Natural killer cell treated with Interleukin-12 subunit alpha and Interleukin-12 subunit beta and Interleukin-15 and Interleukin-18, amount 100 ng/mL, for 72 hours (primary cell): ENCODE measurements around the gene SYNDIG1L. TPM values are rescaled to one million over a fixed set of nuclear protein-coding genes. Genes with fewer than 3 reads are reported as not detected.
A peak's percentile ranks its signal among the peaks of the same experiment; 100 is the strongest.

Experiments
- ATAC-seq, 2 donors: fragments of 150-1000 bp; cut with Tn5 transposase in 1 of 2; sonication (Bioruptor Pico), chemical (Tn5 transposase) in 1 of 2; 2 replicates each; pipeline ENCODE4 v1.10.0; 2021
- DNase-seq: peaks from one replicate; pipeline ENCODE4 v3.0.0; 2022; ENCODE audit warnings: low spot score
- H3K27ac Mint-ChIP-seq, 2 donors: 1 replicate in 1 of 2; 2 replicates in 1 of 2; pipeline ENCODE4 v1.8.0; 2022; ENCODE audit warnings: mixed read lengths in 2 of 2, mild to moderate bottlenecking in 1 of 2, moderate library complexity in 1 of 2
- H3K27me3 Mint-ChIP-seq, 2 donors: 1 replicate in 1 of 2; 2 replicates in 1 of 2; pipeline ENCODE4 v1.8.0; 2022; ENCODE audit warnings: mixed read lengths in 2 of 2
- H3K36me3 Mint-ChIP-seq: one replicate; pipeline ENCODE4 v1.8.0; 2022; ENCODE audit warnings: mixed read lengths
- H3K4me1 Mint-ChIP-seq, 2 donors: 1 replicate in 1 of 2; 2 replicates in 1 of 2; pipeline ENCODE4 v1.8.0; 2022; ENCODE audit warnings: low read depth in 2 of 2, mixed read lengths in 2 of 2, mild to moderate bottlenecking in 1 of 2
- H3K4me3 Mint-ChIP-seq: one replicate; pipeline ENCODE4 v1.8.0; 2022; ENCODE audit warnings: mixed read lengths
- H3K9me3 Mint-ChIP-seq: 2 replicates; pipeline ENCODE4 v1.8.0; 2022; ENCODE audit warnings: mixed read lengths
- total RNA-seq, 2 donors: library from RNA; stranded (reverse); gene quantifications; one replicate each; pipeline ENCODE4 v1.2.3, GENCODE V29; 2022

Gene SYNDIG1L
- total RNA-seq, 2 donors from 2014 or later: not detected

GRCh38 chr14:74407021-74407800 is 18.8 kb downstream of the SYNDIG1L start:
- H3K27ac Mint-ChIP-seq: no peak overlapping the region
- DNase-seq (no peak), ATAC-seq (no peak)
- H3K4me1 Mint-ChIP-seq: peaks cover 0 to 7% of the 10 kb centered on the region in 2 donors
- no peak overlapping the region for H3K4me3 Mint-ChIP-seq
- peaks cover 0 to 2% of the 10 kb centered on the region in 2 donors for H3K27me3 Mint-ChIP-seq
- no peaks in the 10 kb centered on the region for H3K9me3 Mint-ChIP-seq
- no peaks in the 10 kb centered on the region for H3K36me3 Mint-ChIP-seq

GRCh38 chr14:74405663-74406062 is 20.3 kb downstream of the SYNDIG1L start:
- Mint-ChIP-seq H3K4me1 (peaks cover 9 to 17% of the 10 kb centered on the region in 2 donors), H3K36me3 (no peaks in the 10 kb centered on the region), H3K27me3 (peaks cover 0 to 2% of the 10 kb centered on the region in 2 donors), H3K4me3 (no peak overlapping the region), H3K27ac (no peak overlapping the region), H3K9me3 (no peaks in the 10 kb centered on the region)
- no peak for DNase-seq
- ATAC-seq: no peak

GRCh38 chr14:74404435-74404834 is 21.6 kb downstream of the SYNDIG1L start:
- H3K27ac Mint-ChIP-seq: no peak overlapping the region

GRCh38 chr14:74403619-74404417 is 22.2 kb downstream of the SYNDIG1L start:
- Mint-ChIP-seq H3K27ac (no peak overlapping the region), H3K27me3 (peaks cover 0 to 7% of the 10 kb centered on the region in 2 donors), H3K9me3 (no peaks in the 10 kb centered on the region), H3K4me3 (no peak overlapping the region), H3K36me3 (no peaks in the 10 kb centered on the region), H3K4me1 (peaks cover 9 to 23% of the 10 kb centered on the region in 2 donors)
- ATAC-seq: no peak
- no peak for DNase-seq

More at GRCh38 chr14:74404435-74404834, 21.6 kb downstream of the SYNDIG1L start:
- Mint-ChIP-seq H3K27me3 (peaks cover 0 to 7% of the 10 kb centered on the region in 2 donors), H3K4me1 (peaks cover 9 to 23% of the 10 kb centered on the region in 2 donors), H3K9me3 (no peaks in the 10 kb centered on the region), H3K36me3 (no peaks in the 10 kb centered on the region), H3K4me3 (no peak overlapping the region)
- ATAC-seq (no peak), DNase-seq (no peak)

GRCh38 chr14:74402401-74403251 is 23.4 kb downstream of the SYNDIG1L start:
- DNase-seq: no peak
- peak overlapping the region; percentile 41 for H3K4me3 Mint-ChIP-seq
- no peak for ATAC-seq

GRCh38 chr14:74401504-74402241 is 24.3 kb downstream of the SYNDIG1L start:
- H3K4me3 Mint-ChIP-seq: peak overlapping the region; percentile 72
- peak overlapping the region; percentile 67 to 79 for H3K27ac Mint-ChIP-seq
- peak; percentile 88 to 89 for ATAC-seq
- peaks cover 0 to 14% of the 10 kb centered on the region in 2 donors for H3K27me3 Mint-ChIP-seq
- no peaks in the 10 kb centered on the region for H3K9me3 Mint-ChIP-seq
- peak; percentile 68 for DNase-seq
- peaks cover 9 to 23% of the 10 kb centered on the region in 2 donors for H3K4me1 Mint-ChIP-seq
- H3K36me3 Mint-ChIP-seq: no peaks in the 10 kb centered on the region

More at GRCh38 chr14:74402401-74403251, 23.4 kb downstream of the SYNDIG1L start:
- Mint-ChIP-seq H3K36me3 (no peaks in the 10 kb centered on the region), H3K4me1 (peaks cover 9 to 23% of the 10 kb centered on the region in 2 donors), H3K27me3 (peaks cover 0 to 10% of the 10 kb centered on the region in 2 donors), H3K27ac (peak overlapping the region in 1 of 2 donors; percentile 67), H3K9me3 (no peaks in the 10 kb centered on the region)

- Mint-ChIP-seq H3K27ac (peak overlapping the region; percentile 67 to 79), H3K4me1 (peaks cover 9 to 23% of the 10 kb centered on the region in 2 donors), H3K27me3 (peaks cover 0 to 17% of the 10 kb centered on the region in 2 donors), H3K4me3 (peak overlapping the region; percentile 72), H3K36me3 (no peaks in the 10 kb centered on the region), H3K9me3 (no peaks in the 10 kb centered on the region)
- DNase-seq (no peak), ATAC-seq (peak in 1 of 2 donors; percentile 16)
Observed at GRCh38 chr14:74400919-74401503, 25.0 kb downstream of the SYNDIG1L start.

GRCh38 chr14:74400031-74400685 is 25.9 kb downstream of the SYNDIG1L start:
- no peaks in the 10 kb centered on the region for H3K36me3 Mint-ChIP-seq
- H3K27ac Mint-ChIP-seq: peak overlapping the region in 1 of 2 donors; percentile 79
- peaks cover 0 to 18% of the 10 kb centered on the region in 2 donors for H3K27me3 Mint-ChIP-seq
- H3K4me1 Mint-ChIP-seq: peaks cover 9 to 23% of the 10 kb centered on the region in 2 donors
- ATAC-seq (no peak), DNase-seq (no peak)
- H3K9me3 Mint-ChIP-seq: no peaks in the 10 kb centered on the region
- peak overlapping the region; percentile 32 for H3K4me3 Mint-ChIP-seq

- no peaks in the 10 kb centered on the region for H3K36me3 Mint-ChIP-seq
- no peak for DNase-seq
- ATAC-seq: no peak
- H3K4me3 Mint-ChIP-seq: no peak overlapping the region
- no peak overlapping the region for H3K27ac Mint-ChIP-seq
- peaks cover 0 to 2% of the 10 kb centered on the region in 2 donors for H3K4me1 Mint-ChIP-seq
- peaks cover 7 to 19% of the 10 kb centered on the region in 2 donors for H3K27me3 Mint-ChIP-seq
- H3K9me3 Mint-ChIP-seq: no peaks in the 10 kb centered on the region
Observed at GRCh38 chr14:74395094-74395493, 30.9 kb downstream of the SYNDIG1L start.

- H3K27ac Mint-ChIP-seq: no peak overlapping the region
- ATAC-seq: no peak
- H3K4me3 Mint-ChIP-seq: no peak overlapping the region
- peaks cover 7 to 19% of the 10 kb centered on the region in 2 donors for H3K27me3 Mint-ChIP-seq
- DNase-seq: no peak
- H3K36me3 Mint-ChIP-seq: no peaks in the 10 kb centered on the region
- no peaks in the 10 kb centered on the region for H3K4me1 Mint-ChIP-seq
- no peaks in the 10 kb centered on the region for H3K9me3 Mint-ChIP-seq
Observed at GRCh38 chr14:74394549-74394948, 31.5 kb downstream of the SYNDIG1L start.

GRCh38 chr14:74392616-74393570 is 33.1 kb downstream of the SYNDIG1L start:
- no peak for ATAC-seq
- no peaks in the 10 kb centered on the region for H3K4me1 Mint-ChIP-seq
- H3K36me3 Mint-ChIP-seq: no peaks in the 10 kb centered on the region

More at GRCh38 chr14:74392616-74393570, 33.1 kb downstream of the SYNDIG1L start:
- no peak overlapping the region for H3K27ac Mint-ChIP-seq
- peaks cover 7 to 19% of the 10 kb centered on the region in 2 donors for H3K27me3 Mint-ChIP-seq
- no peak overlapping the region for H3K4me3 Mint-ChIP-seq
- no peaks in the 10 kb centered on the region for H3K9me3 Mint-ChIP-seq
- DNase-seq: no peak
